ENCODE results near the gene SIN3B.
"Not testable (repeated sequence)": the region's sequence is repeated elsewhere in the genome, so short reads cannot be mapped to it uniquely, and the experiment has no call there.

Gene SIN3B

DNA sequence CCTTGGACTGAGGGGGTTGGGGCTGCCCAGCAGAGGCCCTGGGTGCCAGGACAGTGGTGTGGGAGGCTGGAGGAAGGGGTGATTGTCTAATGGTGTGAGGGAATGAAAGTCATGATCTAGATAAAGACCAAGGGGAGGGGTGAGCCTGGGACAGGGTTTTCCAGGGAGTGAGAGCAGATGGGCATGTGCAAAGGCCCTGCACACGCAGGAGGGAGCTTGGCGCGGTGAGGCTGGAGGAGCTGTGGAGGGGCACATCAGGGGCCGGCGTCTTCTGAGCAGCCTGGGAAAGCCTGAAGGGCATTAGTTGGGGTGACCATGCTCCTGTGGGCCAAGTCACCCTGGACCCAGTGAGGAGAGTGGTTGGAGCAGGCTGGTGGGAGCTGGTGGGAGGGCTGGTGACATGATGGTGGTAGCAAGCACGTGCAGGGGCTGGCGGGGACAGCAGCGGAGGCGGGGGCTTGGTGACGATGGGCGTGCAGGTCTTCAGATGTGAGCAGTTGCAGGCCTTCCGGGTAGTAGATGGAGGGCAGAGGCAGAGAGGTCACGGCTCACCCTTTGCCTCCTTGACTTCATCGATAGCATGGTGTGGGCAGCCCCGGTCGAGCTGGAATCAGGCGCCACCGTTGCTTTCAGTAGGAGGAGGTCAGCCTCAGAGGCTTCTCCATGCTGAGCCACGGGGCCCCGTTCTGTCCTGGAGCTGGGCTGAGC lies 39.4 kb downstream of the SIN3B start:
- DNase-seq, result no peak

DNA sequence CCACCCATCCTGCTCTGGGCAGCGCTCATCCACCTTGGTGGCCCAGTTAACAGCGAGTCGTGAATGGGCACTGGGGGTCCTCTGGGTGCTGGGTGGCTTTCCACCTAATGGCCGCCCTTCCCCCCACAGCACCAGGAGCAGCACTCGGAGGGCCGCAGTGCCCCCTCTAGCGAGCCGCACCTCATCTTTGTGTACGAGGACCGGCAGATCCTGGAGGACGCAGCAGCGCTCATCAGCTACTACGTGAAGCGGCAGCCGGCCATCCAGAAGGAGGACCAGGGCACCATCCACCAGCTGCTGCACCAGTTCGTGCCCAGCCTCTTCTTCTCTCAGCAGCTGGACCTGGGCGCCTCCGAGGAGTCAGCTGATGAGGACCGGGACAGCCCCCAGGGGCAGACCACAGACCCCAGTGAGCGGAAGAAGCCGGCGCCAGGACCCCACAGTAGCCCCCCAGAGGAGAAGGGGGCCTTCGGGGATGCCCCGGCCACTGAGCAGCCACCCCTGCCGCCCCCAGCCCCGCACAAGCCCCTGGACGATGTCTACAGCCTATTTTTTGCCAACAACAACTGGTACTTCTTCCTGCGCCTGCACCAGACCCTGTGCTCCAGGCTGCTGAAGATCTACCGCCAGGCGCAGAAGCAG lies 40.3 kb downstream of the SIN3B start:
- DNase-seq, result no peak

- no peak for DNase-seq
Measured at GRCh38 chr19:16871871-16872270, 42.7 kb downstream of the SIN3B start.

GRCh38 chr19:16872728-16873127 lies 43.5 kb downstream of the SIN3B start:
- DNase-seq, result no peak

DNA sequence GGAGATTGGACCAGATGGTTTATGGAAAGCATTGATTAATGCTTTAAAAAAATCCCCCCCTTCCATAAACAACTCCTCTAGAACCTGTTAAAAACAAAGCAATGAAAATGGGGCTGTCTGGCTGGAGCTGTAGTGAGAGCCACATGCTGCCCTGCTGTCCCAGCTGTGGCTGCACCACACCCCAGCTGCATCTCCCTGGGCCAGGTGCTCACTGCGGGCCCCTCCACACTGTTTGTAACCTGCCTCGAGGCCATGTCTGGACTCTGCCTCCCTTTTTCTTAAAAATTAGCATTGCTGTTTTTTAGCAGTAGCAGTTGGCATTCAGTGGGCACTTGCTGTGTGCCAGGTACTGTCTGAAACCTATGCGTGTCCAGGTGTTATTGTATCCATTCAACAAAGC lies 44.4 kb downstream of the SIN3B start:
- DNase-seq, result no peak

DNA sequence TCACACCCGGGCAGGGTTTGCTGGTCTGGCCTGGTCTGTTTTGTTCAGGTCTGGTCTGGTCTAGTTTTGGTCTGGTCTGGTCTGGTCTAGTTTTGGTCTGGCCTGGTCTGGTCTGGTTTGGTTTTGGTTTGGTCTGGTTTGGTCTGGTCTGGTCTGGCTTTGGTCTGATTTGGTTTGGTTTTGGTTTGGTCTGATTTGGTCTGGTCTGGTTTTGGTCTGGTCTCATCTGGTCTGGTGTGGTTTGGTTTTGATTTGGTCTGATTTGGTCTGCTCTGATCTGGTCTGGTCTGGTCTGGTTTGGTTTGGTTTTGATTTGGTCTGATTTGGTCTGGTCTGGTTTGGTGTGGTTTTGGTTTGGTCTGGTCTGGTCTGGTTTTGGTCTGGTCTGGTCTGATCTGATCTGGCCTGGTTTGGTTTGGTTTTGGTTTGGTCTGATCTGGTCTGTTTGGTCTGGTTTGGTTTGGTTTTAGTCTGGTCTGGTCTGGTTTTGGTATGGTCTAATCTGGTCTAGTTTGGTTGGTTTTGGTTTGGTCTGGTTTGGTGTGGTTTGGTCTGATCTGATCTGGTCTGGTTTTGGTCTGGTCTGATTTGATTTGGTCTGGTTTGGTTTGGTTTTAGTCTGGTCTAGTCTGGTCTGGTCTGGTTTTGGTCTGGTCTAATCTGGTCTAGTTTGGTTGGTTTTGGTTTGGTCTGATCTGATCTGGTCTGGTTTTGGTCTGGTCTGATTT lies 45.2 kb downstream of the SIN3B start:
- DNase-seq, result no peak

DNA sequence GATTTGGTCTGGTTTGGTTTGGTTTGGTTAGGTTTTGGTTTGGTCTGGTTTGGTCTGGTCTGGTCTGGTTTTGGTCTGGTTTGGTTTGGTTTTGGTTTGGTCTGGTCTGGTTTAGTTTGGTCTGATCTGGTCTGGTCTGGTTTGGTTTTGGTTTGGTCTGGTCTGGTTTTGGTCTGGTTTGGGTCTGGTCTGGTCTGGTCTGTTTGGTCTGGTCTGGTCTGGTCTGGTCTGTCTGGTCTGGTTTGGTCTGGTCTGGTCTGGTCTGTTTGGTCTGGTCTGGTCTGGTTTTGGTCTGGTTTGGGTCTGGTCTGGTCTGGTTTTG lies 45.7 kb downstream of the SIN3B start:
- not testable (repeated sequence) for DNase-seq

DNA sequence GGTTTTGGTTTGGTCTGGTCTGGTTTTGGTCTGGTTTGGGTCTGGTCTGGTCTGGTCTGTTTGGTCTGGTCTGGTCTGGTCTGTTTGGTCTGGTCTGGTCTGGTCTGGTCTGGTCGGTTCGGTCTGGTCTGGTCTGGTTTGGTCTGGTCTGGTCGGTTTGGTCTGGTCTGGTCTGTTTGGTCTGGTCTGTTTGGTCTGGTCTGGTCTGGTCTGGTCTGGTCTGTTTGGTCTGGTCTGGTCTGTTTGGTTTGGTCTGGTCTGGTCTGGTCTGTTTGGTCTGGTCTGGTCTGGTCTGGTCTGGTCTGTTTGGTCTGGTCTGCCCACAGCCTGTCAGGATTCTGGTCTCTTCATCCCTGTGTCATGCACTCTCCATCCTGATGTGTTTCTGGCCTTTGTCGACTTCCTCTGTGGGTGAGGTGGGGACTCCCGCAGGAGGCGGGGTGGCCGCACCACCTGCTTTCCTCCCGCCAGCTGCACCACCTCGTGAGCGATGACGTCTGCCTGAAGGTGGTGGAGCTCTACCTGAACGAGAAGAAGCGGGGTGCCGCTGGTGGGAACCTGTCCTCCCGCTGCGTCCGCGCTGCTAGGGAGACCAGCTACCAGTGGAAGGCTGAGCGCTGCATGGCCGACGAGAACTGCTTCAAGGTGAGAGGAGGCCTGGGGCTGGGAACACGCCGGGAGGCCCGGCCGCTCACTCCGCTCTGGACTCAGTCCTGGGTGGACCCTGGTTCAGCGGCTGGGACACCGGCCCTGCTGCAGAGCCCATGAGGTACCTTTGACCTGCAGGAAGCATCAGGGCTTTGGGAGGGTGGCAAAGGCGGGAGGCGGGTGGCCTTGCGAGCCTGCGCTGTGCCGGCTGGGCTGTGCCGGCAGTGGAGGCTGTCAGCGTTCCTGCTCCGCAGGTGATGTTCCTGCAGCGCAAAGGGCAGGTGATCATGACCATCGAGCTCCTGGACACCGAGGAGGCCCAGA lies 46.7 kb downstream of the SIN3B start:
- DNase-seq, result no peak

DNA sequence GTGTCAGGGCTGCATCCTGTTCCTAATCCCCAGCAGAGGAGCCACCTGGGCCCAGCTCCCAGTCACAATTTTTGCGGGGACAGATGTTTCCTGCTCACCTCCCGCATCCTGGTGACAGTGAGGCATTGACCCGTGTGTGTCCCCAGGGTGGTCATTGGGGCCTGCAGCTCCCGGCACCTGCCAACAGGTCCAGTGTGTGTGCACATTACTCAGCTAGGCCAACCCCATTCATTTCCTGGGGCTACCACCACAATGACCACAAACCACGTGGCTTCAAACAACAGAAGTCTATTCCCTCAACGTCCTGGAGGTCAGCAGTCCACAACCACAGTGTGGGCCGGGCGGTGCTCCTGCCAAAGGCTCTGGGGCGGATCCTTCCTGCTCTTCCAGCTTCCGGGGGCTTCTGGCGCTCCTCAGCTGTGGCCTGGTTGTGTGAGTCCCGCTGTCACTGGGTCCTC lies 47.7 kb downstream of the SIN3B start:
- no peak for DNase-seq

DNA sequence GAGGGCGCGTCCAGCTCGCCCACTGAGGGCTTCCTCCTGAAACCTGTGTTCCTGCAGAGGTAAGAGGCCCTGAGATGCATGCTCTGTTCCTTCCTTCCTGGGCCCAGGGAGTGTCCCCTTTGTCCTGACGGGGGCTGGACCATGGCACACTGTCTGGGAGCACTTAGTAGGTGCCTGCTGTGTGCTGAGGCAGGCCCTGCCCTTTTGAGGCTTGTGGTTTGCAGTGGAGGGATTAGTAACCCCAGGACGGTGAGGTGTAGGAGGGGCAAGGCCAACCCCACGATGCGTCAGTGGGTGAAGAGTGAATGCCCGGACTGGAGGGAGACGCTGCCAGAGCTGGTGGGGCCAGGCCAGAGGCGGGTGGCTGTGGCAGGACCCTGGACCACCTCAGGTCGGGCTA lies 48.4 kb downstream of the SIN3B start:
- no peak for DNase-seq

DNA sequence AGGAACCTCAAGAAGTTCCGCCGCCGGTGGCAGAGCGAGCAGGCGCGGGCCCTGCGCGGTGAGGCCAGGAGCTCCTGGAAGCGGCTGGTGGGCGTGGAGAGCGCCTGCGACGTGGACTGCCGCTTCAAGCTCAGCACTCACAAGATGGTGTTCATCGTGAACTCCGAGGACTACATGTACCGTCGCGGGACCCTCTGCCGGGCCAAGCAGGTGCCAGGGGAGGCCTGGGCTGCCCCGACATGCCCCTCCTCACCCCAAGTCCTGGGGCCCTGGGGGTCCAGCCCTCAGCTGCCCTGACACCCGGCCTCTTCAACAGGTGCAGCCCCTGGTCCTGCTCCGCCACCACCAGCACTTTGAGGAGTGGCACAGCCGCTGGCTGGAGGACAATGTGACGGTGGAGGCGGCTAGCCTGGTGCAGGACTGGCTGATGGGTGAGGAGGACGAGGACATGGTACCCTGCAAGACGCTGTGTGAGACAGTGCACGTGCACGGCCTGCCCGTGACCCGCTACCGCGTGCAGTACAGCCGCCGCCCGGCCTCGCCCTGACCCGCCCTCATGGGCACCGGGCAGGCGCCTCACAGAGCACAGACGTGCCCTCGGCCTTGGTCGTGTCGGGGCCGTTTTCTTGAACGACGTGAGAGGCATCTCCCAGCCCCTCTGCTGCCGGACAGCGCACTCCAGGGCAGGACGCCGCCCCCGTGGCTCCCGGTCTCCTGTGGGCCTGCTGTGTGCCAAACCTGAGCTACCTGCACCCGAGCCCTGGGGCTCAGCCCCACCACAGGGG lies 49.2 kb downstream of the SIN3B start:
- no peak for DNase-seq

- DNase-seq, result no peak
Measured at GRCh38 chr19:16880884-16881554, 51.8 kb downstream of the SIN3B start.

DNA sequence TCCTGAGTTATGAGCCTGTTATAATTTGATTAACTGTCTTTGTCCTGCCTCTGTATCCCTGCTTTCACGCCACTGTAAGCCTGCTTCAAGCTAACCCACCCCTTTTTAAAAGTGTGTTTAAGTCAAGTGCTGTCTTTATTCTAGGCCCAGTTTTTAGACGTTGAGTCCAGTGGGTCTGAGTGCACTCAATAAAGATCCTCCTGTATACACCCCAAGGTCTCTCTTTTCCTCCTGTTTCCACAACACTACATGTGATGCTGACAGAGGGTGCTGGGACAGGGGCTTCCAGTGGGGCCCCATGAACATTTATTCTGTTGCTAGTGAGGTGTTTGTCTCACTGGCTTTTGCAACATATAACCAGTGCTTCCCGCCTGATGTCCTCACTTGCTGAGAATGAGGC lies 52.9 kb downstream of the SIN3B start:
- DNase-seq, result no peak

- no peak for DNase-seq
Measured at GRCh38 chr19:16883522-16883921, 54.3 kb downstream of the SIN3B start.

- no peak for DNase-seq
Measured at GRCh38 chr19:16885166-16885565, 56.0 kb downstream of the SIN3B start.

GRCh38 chr19:16886305-16886880 lies 57.2 kb downstream of the SIN3B start:
- DNase-seq, result no peak

DNA sequence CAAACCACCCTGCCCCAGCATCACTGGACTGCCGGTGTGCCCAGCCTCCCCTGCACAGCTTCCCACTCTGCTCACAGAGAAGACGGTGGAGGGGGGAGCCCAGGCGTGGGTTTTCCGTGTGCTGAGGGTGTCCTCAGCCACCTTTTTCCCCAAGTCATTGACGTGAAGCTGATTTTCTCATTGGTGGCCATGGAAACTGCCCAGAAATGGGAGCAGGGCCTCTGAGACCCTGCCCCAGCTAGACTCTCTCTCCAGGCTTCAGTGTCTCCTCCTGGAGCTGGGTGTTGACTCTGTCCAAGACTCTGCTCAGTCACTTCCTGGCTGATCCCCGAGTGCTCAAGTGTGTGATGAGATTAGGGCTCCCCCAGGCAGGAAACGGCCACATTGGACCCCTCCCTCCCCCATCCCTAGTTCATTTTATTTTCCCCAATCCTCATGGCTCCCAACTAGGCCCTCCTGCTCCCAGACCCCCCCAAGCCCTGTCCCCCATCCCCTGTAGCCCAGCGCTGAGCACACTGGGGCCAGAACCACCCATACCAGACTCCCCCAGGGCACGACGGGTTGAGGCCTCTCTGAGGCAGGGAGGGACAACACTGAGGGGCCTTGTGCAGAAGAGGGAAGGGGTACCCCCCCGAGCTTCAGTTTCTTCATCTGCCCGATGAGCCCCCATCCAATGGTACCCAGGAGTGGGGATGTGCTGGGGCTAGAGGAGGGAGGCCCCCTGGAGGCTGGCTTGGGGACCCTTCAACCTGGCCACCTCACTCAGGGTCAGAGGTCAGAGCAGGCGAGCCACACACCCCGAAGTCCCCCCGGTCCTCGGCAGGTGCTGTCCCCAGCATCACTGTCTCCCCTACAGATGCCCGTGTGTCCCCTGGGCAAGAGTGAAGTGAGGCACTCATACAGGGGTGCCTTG lies 58.4 kb downstream of the SIN3B start:
- no peak for DNase-seq

- DNase-seq, result peak; percentile 58
Measured at GRCh38 chr19:16888629-16889365, 59.6 kb downstream of the SIN3B start, which contains the start of gene F2RL3. Gene F2RL3 (plus strand): TSS chr19:16888999. CDS start chr19:16889190, 191 bp downstream.

GRCh38 chr19:16889366-16889882 lies 60.2 kb downstream of the SIN3B start:
- DNase-seq, result no peak

All from retina (tissue), 1 donor.